GM23338 (cell line): ENCODE data around the gene GALNT13. TPM values are rescaled to one million over a fixed set of nuclear protein-coding genes. Genes with fewer than 3 reads are reported as not detected.

Source experiments
- ATAC-seq: fragments of 200-7000 bp; cut with Tn5 transposase; 3 replicates; pipeline ENCODE4 v1.9.1; 2020
- DNase-seq: peaks from one replicate; pipeline ENCODE4 v3.0.0-alpha.2; 2015; ENCODE audit warnings: low spot score
- H2AFZ ChIP-seq: fragments of 200-600 bp; sonication (generic); 2 replicates; pipeline ENCODE4 v1.8.0; 2016; ENCODE audit warnings: antibody characterized with exemption, mild to moderate bottlenecking, moderate library complexity
- H3F3A ChIP-seq: fragments of 200-600 bp; sonication (generic); replicated peaks from 2 replicates; pipeline ENCODE4 v1.8.0; 2017; ENCODE audit warnings: antibody characterized with exemption, mixed run types, low read depth
- H3K27ac ChIP-seq: fragments of 200-600 bp; sonication (generic); 2 replicates; pipeline ENCODE4 v1.6.1; 2016; ENCODE audit warnings: low read depth
- H3K27me3 ChIP-seq: fragments of 200-600 bp; sonication (generic); 2 replicates; pipeline ENCODE4 v1.8.0; 2016; ENCODE audit warnings: mild to moderate bottlenecking, mixed run types, moderate library complexity; ENCODE audit not compliant: insufficient read depth
- H3K36me3 ChIP-seq: fragments of 200-600 bp; sonication (generic); 2 replicates; pipeline ENCODE4 v1.8.0; 2016; ENCODE audit warnings: mild to moderate bottlenecking; ENCODE audit not compliant: insufficient read depth
- H3K4me1 ChIP-seq: fragments of 200-600 bp; sonication (generic); 2 replicates; pipeline ENCODE4 v1.8.0; 2016; ENCODE audit warnings: mild to moderate bottlenecking, moderate library complexity; ENCODE audit not compliant: insufficient read depth
- H3K4me2 ChIP-seq: fragments of 200-600 bp; sonication (generic); 2 replicates; pipeline ENCODE4 v1.7.1; 2017; ENCODE audit warnings: mixed run types
- H3K4me3 ChIP-seq: fragments of 200-600 bp; sonication (generic); 2 replicates; pipeline ENCODE4 v1.6.1; 2016; ENCODE audit warnings: mixed run types
- H3K79me2 ChIP-seq: fragments of 200-600 bp; sonication (generic); replicated peaks from 2 replicates; pipeline ENCODE4 v1.8.0; 2017; ENCODE audit warnings: mild to moderate bottlenecking; ENCODE audit not compliant: insufficient read depth
- H3K9me2 ChIP-seq: fragments of 200-600 bp; sonication (generic); 2 replicates; pipeline ENCODE4 v1.8.0; 2017; ENCODE audit not compliant: insufficient read depth
- H4K20me1 ChIP-seq: fragments of 200-600 bp; sonication (generic); replicated peaks from 2 replicates; pipeline ENCODE4 v1.8.0; 2017; ENCODE audit warnings: mild to moderate bottlenecking; ENCODE audit not compliant: insufficient read depth
- H3K27ac Mint-ChIP-seq: 2 replicates; pipeline ENCODE4 v1.8.0; 2020; ENCODE audit warnings: inconsistent platforms, mild to moderate bottlenecking, moderate library complexity, mixed read lengths
- H3K27me3 Mint-ChIP-seq: 3 replicates; pipeline ENCODE4 v1.8.0; 2022; ENCODE audit warnings: low read depth, mild to moderate bottlenecking, moderate library complexity, mixed read lengths, inconsistent platforms; ENCODE audit not compliant: insufficient read depth, poor library complexity
- H3K36me3 Mint-ChIP-seq: 3 replicates; pipeline ENCODE4 v1.8.0; 2021; ENCODE audit warnings: low read depth, mild to moderate bottlenecking, inconsistent platforms, moderate library complexity, mixed read lengths
- H3K4me1 Mint-ChIP-seq: 3 replicates; pipeline ENCODE4 v1.8.0; 2020; ENCODE audit warnings: mild to moderate bottlenecking, inconsistent platforms, mixed read lengths
- H3K4me3 Mint-ChIP-seq: 3 replicates; pipeline ENCODE4 v1.8.0; 2021; ENCODE audit warnings: moderate library complexity, mild to moderate bottlenecking, inconsistent platforms, mixed read lengths
- H3K9me3 Mint-ChIP-seq: 3 replicates; pipeline ENCODE4 v1.8.0; 2020; ENCODE audit warnings: moderate library complexity, mild to moderate bottlenecking, inconsistent platforms, mixed read lengths
- CREB1 ChIP-seq: fragments of 250-450 bp; sonication (Bioruptor Pico); IDR thresholded peaks from 2 replicates; pipeline ENCODE4 v1.5.0; 2020; ENCODE audit warnings: low read depth, mild to moderate bottlenecking, moderate library complexity
- CTCF ChIP-seq, 2 experiments: fragments of 200-600 bp in 1 of 2; sonication (generic) in 1 of 2; conservative IDR thresholded peaks; 2 replicates each; pipeline versions ENCODE4 v1.5.1 to v1.6.1; 2016 to 2017; ENCODE audit warnings: antibody characterized with exemption in 2 of 2, low read depth in 2 of 2, mild to moderate bottlenecking in 2 of 2, moderate library complexity in 1 of 2
- ETS1 ChIP-seq: IDR thresholded peaks from 2 replicates; pipeline ENCODE4 v1.6.1; 2016; ENCODE audit warnings: antibody characterized with exemption
- EZH2 ChIP-seq: fragments of 200-600 bp; sonication (generic); IDR thresholded peaks from one replicate; pipeline ENCODE4 v1.8.0; 2017; ENCODE audit warnings: antibody characterized with exemption, mild to moderate bottlenecking, low read depth; ENCODE audit not compliant: unreplicated experiment
- EZH2phosphoT487 ChIP-seq: fragments of 200-600 bp; sonication (generic); IDR thresholded peaks from one replicate; pipeline ENCODE4 v1.8.1; 2018; ENCODE audit warnings: antibody characterized with exemption; ENCODE audit not compliant: unreplicated experiment
- JUNB ChIP-seq: IDR thresholded peaks from one replicate; pipeline ENCODE4 v1.6.1; 2016; ENCODE audit warnings: antibody characterized with exemption; ENCODE audit not compliant: unreplicated experiment
- NANOG ChIP-seq: IDR thresholded peaks from 2 replicates; pipeline ENCODE4 v1.6.1; 2016; ENCODE audit warnings: antibody characterized with exemption, borderline replicate concordance
- POLR2AphosphoS5 ChIP-seq: IDR thresholded peaks from 2 replicates; pipeline ENCODE4 v1.6.1; 2016; ENCODE audit warnings: antibody characterized with exemption, low read depth
- REST ChIP-seq: IDR thresholded peaks from one replicate; pipeline ENCODE4 v1.6.1; 2018; ENCODE audit warnings: antibody characterized with exemption; ENCODE audit not compliant: unreplicated experiment
- STAT1 ChIP-seq: IDR thresholded peaks from one replicate; pipeline ENCODE4 v1.6.1; 2016; ENCODE audit warnings: antibody characterized with exemption; ENCODE audit not compliant: unreplicated experiment
- ZNF114 ChIP-seq: fragments of 250-450 bp; sonication (Bioruptor Pico); IDR thresholded peaks from 2 replicates; pipeline ENCODE4 v1.5.0; 2020; ENCODE audit warnings: mild to moderate bottlenecking, moderate library complexity
- ZNF331 ChIP-seq: fragments of 250-450 bp; sonication (Bioruptor Pico); IDR thresholded peaks from 2 replicates; pipeline ENCODE4 v1.5.0; 2020; ENCODE audit warnings: low read depth, mild to moderate bottlenecking, moderate library complexity
- ZNF462 ChIP-seq: fragments of 250-450 bp; sonication (Bioruptor Pico); IDR thresholded peaks from 2 replicates; pipeline ENCODE4 v1.5.0; 2020; ENCODE audit warnings: mild to moderate bottlenecking, moderate library complexity
- polyA plus RNA-seq: library from polyadenylated mRNA; unstranded; fragments of >200 nt; fragmentation: Nextera tagmentation; extraction: Ambion mirVana; gene quantifications from 2 replicates; pipeline ENCODE4 v1.2.1, GENCODE V29; 2016
- total RNA-seq: library from RNA; depleted of rRNA; stranded (reverse); fragments of >200 nt; shearing (Covaris generic); gene quantifications from 2 replicates; pipeline ENCODE4 v1.2.3, GENCODE V29; 2014

The GALNT13 gene
- total and polyA plus RNA-seq, 2 experiments from 2014 or later, result 3.5 to 5.2 TPM

- peak overlapping the region; percentile 85 for H3K27ac Mint-ChIP-seq
- H3K4me3 Mint-ChIP-seq, result no peak overlapping the region
These were observed 286.4 kb downstream of the GALNT13 start for GRCh38 chr2:154158101-154158500.

More at GRCh38 chr2:154158101-154158500, 286.4 kb downstream of the GALNT13 start:
- Histone ChIP-seq H3K4me2 (no peak overlapping the region), H3K36me3 (peaks cover 10% of the 10 kb centered on the region; the same call in 1 of the 2 replicates), H3K9me2 (peaks cover 4% of the 10 kb centered on the region; the same call in 1 of the 2 replicates), H3F3A (no peaks in the 10 kb centered on the region), H2AFZ (no peak overlapping the region), H3K4me3 (no peak overlapping the region), H3K79me2 (no peaks in the 10 kb centered on the region), H4K20me1 (no peaks in the 10 kb centered on the region), H3K27me3 (no peaks in the 10 kb centered on the region), H3K4me1 (no peaks in the 10 kb centered on the region), H3K27ac (no peak overlapping the region)
- no peaks in the 10 kb centered on the region for H3K4me1 Mint-ChIP-seq
- DNase-seq (no peak), ATAC-seq (no peak)
- H3K36me3 Mint-ChIP-seq, result peaks cover 13% of the 10 kb centered on the region; the same call in 2 of the 3 replicates
- TF ChIP-seq POLR2AphosphoS5 (no peak), EZH2 (no peak), ETS1 (no peak), ZNF331 (CRISPR knock-in tag) (no peak), REST (no peak), ZNF114 (CRISPR knock-in tag) (no peak), CTCF (conservative IDR thresholded peaks at IDR 0.05; ENCODE audit: low read depth in 2 of 2) (no peak), ZNF462 (no peak), JUNB (no peak), STAT1 (no peak), CREB1 (CRISPR knock-in tag) (no peak), NANOG (no peak), EZH2phosphoT487 (no peak)
- H3K9me3 Mint-ChIP-seq, result peaks cover 18% of the 10 kb centered on the region
- H3K27me3 Mint-ChIP-seq, result no peaks in the 10 kb centered on the region
